ENCODE measurements around the gene KRTAP5-6.
"Not testable (repeated sequence)": the region's sequence is repeated elsewhere in the genome, so short reads cannot be mapped to it uniquely, and the experiment has no call there.

Gene KRTAP5-6

DNA sequence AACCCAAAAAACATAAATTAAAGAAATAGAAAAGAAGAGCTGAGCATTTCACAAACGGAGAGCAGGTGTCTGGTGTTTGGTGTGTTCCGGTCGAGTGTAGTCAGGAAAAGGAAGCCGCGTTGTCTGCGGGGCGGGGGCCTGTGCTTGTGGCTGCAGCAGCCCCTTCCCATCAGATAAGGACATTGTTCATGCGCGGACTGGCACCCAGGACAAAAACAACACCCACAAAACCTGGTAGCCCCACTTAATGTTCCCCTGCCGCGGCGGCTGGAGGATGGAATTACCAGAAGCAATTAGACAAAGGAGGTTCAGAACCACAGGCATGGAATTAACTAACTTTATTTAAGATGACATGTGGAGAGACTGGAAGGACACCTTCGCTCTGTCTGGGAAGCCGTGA, 37.5 kb upstream of the KRTAP5-6 start:
- no peak overlapping the region for H3K9ac ChIP-seq
- peaks cover 0 to 4% (median 0%) of the 10 kb centered on the region in 11 experiments; a peak in 4 of 22 replicates for H4K20me1 ChIP-seq
- H3K4me3 ChIP-seq, result no peak overlapping the region
- TF ChIP-seq Cebpa-rat (IDR thresholded peaks at IDR 0.05), result no peak
- H3K4me2 ChIP-seq, result peak overlapping the region; percentile 53 to 86 (median 75)
- H3K4me1 ChIP-seq, result peaks cover 17 to 77% (median 65%) of the 10 kb centered on the region in 10 experiments
- peak overlapping the region in 1 of 11 experiments; percentile 28; a peak in 1 of 22 replicates for H3K27ac ChIP-seq
- H3K9me3 ChIP-seq (replicated peaks in 1 of 11), result no peaks in the 10 kb centered on the region
- H3K36me3 ChIP-seq, result no peaks in the 10 kb centered on the region
- H3K27me3 ChIP-seq, result peaks cover 0 to 22% (median 9%) of the 10 kb centered on the region in 11 experiments; a peak in 14 of 22 replicates

DNA sequence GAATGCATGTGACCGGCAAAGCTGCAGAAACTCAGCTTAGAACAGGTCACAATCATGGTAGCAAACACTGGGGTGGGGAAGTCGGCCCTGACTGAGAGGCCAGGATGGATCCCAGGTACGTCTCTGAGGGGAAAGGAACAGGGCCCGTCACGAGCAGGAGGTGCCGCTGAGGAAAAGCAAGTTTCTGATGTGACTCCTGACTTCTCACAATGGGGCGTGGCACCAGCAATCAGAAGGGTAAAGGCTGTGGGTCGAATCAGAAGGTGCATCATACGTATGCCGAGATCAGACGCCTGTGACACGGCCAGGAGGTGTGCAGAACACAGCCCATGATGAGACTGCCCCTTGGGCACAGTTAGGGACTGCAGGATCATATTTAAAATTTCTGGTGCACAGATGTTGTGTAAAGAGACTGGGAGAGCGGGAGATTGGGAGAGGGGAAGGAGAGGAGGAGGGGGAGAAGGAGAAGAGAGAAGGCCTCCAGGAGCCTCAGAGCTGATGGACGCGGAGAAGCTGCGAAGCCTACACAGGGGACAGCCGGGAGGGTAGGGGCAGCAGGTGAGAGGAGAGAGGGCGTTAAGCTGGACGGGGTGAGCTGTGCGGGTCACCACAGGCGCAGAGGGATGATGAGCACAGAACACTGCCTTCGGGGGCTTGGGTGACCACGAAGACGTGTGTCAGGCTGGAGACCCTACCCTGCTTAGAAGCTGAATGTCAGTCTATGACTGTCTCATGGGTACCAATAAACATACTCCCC, 36.7 kb upstream of the KRTAP5-6 start:
- peaks cover 0 to 22% (median 9%) of the 10 kb centered on the region in 11 experiments; a peak in 14 of 22 replicates for H3K27me3 ChIP-seq
- no peak overlapping the region for H3K4me3 ChIP-seq
- H3K27ac ChIP-seq, result peak overlapping the region in 1 of 11 experiments; percentile 28; a peak in 1 of 22 replicates
- peak overlapping the region in 10 of 11 experiments; percentile 53 to 86 (median 76); a peak in 18 of 22 replicates for H3K4me2 ChIP-seq
- H3K4me1 ChIP-seq, result peaks cover 9 to 69% (median 57%) of the 10 kb centered on the region in 10 experiments
- H3K9me3 ChIP-seq (replicated peaks in 1 of 11), result no peaks in the 10 kb centered on the region
- no peak for TF ChIP-seq Cebpa-rat (IDR thresholded peaks at IDR 0.05)
- peaks cover 0 to 4% (median 0%) of the 10 kb centered on the region in 11 experiments; a peak in 2 of 22 replicates for H4K20me1 ChIP-seq
- no peak overlapping the region for H3K9ac ChIP-seq
- no peaks in the 10 kb centered on the region for H3K36me3 ChIP-seq

DNA sequence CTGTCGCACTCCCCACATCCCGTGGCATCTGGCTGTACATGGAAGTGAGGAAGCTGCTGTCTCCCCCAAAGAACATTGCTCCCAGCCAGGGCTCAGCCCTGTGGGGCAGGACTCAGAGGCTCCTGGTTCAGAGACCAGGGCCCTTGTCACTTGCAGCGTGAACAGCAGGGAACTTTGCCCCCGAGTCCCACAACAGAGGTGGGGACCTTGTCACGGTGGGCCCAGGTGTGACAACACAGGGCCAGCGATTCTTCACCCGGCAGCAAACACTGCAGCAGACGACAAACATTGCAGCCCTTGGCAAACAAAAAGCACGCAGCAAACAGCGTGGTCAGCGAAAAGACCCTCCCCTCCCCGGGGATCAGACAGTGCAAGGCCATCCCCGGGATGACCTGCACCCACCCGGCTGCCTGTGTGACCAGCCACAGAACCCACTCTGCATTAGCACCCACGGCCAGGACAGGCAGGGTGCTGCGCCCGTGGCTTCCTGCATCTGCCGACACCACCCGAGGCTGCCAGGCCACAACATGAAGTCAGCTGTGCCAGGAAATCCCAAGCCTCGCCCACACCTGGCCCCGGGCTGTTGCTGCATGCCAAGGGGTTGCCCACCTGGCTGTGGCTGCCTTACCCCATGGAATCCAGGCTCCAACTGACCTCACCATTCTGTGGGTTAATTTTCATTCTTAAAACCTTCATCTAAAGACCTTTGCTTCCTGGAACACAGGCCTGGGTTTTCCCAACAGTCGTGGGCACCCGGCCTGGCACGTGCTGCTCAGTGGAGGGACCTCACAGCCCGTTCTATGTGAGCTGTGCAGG, 35.3 kb upstream of the KRTAP5-6 start:
- H3K9me3 ChIP-seq (replicated peaks in 1 of 11); H4K20me1 ChIP-seq; H3K4me3 ChIP-seq; H3K9ac ChIP-seq; H3K36me3 ChIP-seq; H3K27ac ChIP-seq: not testable (repeated sequence)
- H3K27me3 ChIP-seq, result peaks cover 0 to 22% (median 9%) of the 10 kb centered on the region in 11 experiments; a peak in 14 of 22 replicates
- H3K4me1 ChIP-seq, result peaks cover 7 to 55% (median 49%) of the 10 kb centered on the region in 10 experiments; a peak in 19 of 20 replicates
- H3K4me2 ChIP-seq, result peak overlapping the region in 8 of 11 experiments; percentile 28 to 79 (median 58); a peak in 15 of 22 replicates

GRCh38 chr11:1662699-1663283, 34.2 kb upstream of the KRTAP5-6 start:
- not testable (repeated sequence) for H3K36me3 ChIP-seq; H3K9me3 ChIP-seq (replicated peaks in 1 of 11); H4K20me1 ChIP-seq; H3K27ac ChIP-seq; H3K9ac ChIP-seq; H3K4me2 ChIP-seq; H3K4me3 ChIP-seq
- peaks cover 7 to 45% (median 41%) of the 10 kb centered on the region in 10 experiments; a peak in 19 of 20 replicates for H3K4me1 ChIP-seq
- H3K27me3 ChIP-seq, result peaks cover 0 to 22% (median 9%) of the 10 kb centered on the region in 11 experiments; a peak in 16 of 22 replicates

DNA sequence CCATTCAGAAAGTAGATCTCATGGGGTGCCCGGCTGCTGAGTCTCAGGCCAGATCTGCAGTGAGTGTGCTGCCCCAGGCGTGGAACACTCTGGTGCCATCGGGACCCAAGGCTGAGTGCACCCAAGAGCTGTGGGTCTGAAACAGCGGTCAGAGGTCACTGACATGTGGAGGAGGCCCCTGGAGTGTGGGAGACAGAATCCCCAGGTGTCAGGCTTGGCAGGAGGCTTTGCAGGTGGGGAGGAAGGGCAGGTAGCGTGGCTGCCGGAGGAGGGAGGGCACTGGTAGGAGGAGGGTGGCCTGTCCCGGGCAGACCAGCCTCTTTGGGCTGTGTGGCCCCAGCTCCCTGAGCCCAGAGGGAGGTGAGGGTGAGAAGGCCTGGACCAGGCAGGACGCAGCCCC, 31.7 kb upstream of the KRTAP5-6 start:
- no peak overlapping the region for H3K27ac ChIP-seq
- H3K36me3 ChIP-seq, result no peaks in the 10 kb centered on the region
- H3K4me1 ChIP-seq, result peaks cover 0 to 24% (median 16%) of the 10 kb centered on the region in 10 experiments; a peak in 17 of 20 replicates
- H3K4me3 ChIP-seq, result no peak overlapping the region
- no peak for TF ChIP-seq Cebpa-rat (IDR thresholded peaks at IDR 0.05)
- no peak overlapping the region for H3K4me2 ChIP-seq
- H3K27me3 ChIP-seq, result peaks cover 10 to 33% (median 24%) of the 10 kb centered on the region in 11 experiments
- no peaks in the 10 kb centered on the region for H4K20me1 ChIP-seq
- H3K9ac ChIP-seq, result no peak overlapping the region
- no peaks in the 10 kb centered on the region for H3K9me3 ChIP-seq (replicated peaks in 1 of 11)

GRCh38 chr11:1667121-1667850, 29.7 kb upstream of the KRTAP5-6 start:
- peaks cover 0 to 5% (median 0%) of the 10 kb centered on the region in 10 experiments; a peak in 6 of 20 replicates for H3K4me1 ChIP-seq
- H3K4me3 ChIP-seq, result no peak overlapping the region
- no peak overlapping the region for H3K27ac ChIP-seq
- H3K27me3 ChIP-seq, result peaks cover 10 to 38% (median 24%) of the 10 kb centered on the region in 11 experiments
- H3K9ac ChIP-seq, result no peak overlapping the region
- no peaks in the 10 kb centered on the region for H3K36me3 ChIP-seq
- H4K20me1 ChIP-seq, result no peaks in the 10 kb centered on the region
- TF ChIP-seq Cebpa-rat (IDR thresholded peaks at IDR 0.05), result no peak
- no peaks in the 10 kb centered on the region for H3K9me3 ChIP-seq (replicated peaks in 1 of 11)
- H3K4me2 ChIP-seq, result no peak overlapping the region

- Histone ChIP-seq H3K4me1 (peaks cover 0 to 5% (median 0%) of the 10 kb centered on the region in 10 experiments; a peak in 2 of 20 replicates), H3K36me3 (no peaks in the 10 kb centered on the region), H3K4me3 (no peak overlapping the region), H4K20me1 (no peaks in the 10 kb centered on the region), H3K9me3 (replicated peaks in 1 of 11) (no peaks in the 10 kb centered on the region), H3K27me3 (peaks cover 10 to 38% (median 24%) of the 10 kb centered on the region in 11 experiments), H3K4me2 (no peak overlapping the region), H3K9ac (no peak overlapping the region), H3K27ac (no peak overlapping the region)
- no peak for TF ChIP-seq Cebpa-rat (IDR thresholded peaks at IDR 0.05)
Observed at GRCh38 chr11:1667906-1668305, 29.1 kb upstream of the KRTAP5-6 start.

- Histone ChIP-seq H3K4me1 (peaks cover 0 to 8% (median 0%) of the 10 kb centered on the region in 10 experiments; a peak in 2 of 20 replicates), H3K9me3 (replicated peaks in 1 of 11) (no peaks in the 10 kb centered on the region), H4K20me1 (no peaks in the 10 kb centered on the region), H3K27me3 (peaks cover 10 to 42% (median 24%) of the 10 kb centered on the region in 11 experiments), H3K9ac (no peak overlapping the region), H3K27ac (no peak overlapping the region), H3K36me3 (no peaks in the 10 kb centered on the region), H3K4me2 (no peak overlapping the region), H3K4me3 (no peak overlapping the region)
- no peak for TF ChIP-seq Cebpa-rat (IDR thresholded peaks at IDR 0.05)
Observed at GRCh38 chr11:1668911-1669473, 28.0 kb upstream of the KRTAP5-6 start.
